HG02973 (cell line): ENCODE results near the gene CCDC142.

ENCODE experiments used
- ATAC-seq: cut with Tn5 transposase; IDR thresholded peaks from one replicate; pipeline ENCODE4 v1.9.1; 2021; ENCODE audit warnings: moderate library complexity; ENCODE audit not compliant: unreplicated experiment

Gene CCDC142, protein sequence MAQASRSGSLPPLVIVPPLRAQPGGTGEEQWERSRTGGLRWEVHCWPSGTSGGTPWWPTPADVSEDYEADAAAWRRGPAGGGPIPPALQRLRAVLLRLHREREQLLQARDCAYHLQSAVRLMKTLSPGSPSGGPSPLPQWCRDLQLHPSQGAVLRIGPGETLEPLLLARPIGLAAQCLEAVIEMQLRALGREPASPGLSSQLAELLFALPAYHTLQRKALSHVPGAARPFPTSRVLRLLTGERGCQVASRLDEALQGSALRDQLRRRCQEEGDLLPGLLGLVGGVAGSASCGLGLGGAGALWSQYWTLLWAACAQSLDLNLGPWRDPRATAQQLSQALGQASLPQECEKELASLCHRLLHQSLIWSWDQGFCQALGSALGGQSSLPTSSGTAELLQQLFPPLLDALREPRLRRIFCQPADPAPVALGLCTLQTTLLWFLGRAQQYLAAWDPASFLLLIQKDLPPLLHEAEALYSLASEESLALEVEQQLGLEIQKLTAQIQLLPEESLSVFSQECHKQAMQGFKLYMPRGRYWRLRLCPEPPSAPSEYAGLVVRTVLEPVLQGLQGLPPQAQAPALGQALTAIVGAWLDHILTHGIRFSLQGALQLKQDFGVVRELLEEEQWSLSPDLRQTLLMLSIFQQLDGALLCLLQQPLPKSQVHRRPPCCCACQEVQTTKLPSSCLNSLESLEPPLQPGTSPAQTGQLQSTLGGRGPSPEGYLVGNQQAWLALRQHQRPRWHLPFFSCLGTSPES

DNA sequence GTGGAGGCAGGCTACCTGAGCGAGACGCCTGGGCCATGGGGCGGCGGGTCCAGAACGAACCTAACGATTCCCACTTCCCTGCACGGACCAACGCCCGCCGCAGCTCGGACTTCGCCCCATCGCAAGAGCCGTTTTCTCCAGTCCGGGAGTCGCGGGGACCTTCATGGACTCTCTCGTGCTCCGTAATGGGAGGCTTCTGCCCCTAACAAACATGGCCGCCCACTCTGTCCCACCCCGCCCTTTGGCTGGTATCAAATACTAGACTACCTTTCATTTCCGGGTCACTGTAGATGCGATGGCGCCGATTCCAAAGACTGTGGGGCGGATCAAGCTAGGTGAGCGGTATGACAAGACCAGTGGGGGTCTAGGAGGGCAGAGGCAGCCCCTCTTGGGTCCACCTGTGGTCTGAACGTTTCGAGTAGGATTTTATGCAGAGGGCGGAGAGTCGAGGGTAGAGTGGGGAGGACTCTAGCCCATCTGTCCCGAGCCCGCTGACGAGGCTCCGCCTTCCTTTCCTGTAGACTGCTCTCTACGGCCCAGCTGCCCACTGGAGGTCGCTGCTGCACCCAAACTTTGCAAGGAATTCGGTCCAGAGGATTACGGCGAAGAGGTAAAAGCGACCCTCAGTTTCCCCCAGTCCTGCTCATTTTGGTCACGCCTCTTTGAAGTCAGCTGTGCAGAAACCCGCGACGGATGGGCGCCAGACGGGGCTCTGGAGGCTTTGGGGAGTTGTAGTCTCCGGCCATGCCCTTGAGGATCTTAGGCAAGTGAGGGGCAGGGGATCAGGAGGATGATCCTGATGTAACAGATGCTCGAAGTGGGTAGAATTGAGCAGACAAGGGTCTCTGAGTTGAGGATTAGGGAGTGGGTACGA, at the start of gene CCDC142, which contains the start of gene TTC31:
Gene CCDC142, minus strand, starts transcription at position 198 of the 874 bp plus-strand sequence. Its CDS starts 161 bp downstream, at position 37.
Gene TTC31, plus strand, starts transcription at position 281 of the 874 bp plus-strand sequence. Its CDS starts 15 bp downstream, at position 296.
- peak; percentile 84 for ATAC-seq

DNA sequence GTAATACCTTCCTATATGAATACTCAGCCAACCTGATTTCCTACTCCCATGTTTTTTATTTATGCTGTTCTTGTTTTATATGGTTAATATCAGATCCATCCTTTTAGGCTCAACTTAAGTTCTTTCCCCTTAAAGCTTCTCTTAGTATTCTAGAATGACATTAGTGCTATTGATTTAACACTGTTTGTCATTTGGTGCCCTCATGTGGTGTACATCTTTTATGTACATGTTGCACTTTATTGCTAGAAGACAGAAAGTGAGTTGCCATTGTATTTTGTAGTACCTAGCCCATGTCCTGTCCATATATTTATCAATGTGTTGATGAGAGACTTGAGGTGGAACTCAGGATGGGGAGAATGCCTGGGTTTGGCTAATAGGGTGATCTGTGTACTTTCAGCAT, 49.4 kb upstream of the CCDC142 start:
- no peak for ATAC-seq

DNA sequence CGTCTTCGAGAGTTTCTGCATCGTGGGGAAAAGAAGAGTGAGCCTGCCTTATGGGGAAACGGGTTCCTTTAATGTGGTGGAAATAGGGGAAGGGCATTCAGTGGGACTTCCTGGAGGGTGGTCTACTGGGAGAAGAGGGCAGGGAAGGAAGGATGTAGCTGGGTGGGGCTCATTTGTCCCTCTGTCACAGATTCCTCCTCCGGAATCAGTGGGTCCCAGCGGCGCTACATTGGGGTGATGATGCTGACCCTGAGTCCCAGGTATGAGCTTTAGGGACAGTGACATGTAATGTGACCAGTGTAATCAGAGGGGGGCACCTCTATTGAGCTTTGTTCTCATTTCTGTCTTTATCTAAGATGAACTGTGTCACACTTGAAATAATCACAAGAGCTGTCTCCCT, 48.9 kb upstream of the CCDC142 start:
- ATAC-seq = no peak

DNA sequence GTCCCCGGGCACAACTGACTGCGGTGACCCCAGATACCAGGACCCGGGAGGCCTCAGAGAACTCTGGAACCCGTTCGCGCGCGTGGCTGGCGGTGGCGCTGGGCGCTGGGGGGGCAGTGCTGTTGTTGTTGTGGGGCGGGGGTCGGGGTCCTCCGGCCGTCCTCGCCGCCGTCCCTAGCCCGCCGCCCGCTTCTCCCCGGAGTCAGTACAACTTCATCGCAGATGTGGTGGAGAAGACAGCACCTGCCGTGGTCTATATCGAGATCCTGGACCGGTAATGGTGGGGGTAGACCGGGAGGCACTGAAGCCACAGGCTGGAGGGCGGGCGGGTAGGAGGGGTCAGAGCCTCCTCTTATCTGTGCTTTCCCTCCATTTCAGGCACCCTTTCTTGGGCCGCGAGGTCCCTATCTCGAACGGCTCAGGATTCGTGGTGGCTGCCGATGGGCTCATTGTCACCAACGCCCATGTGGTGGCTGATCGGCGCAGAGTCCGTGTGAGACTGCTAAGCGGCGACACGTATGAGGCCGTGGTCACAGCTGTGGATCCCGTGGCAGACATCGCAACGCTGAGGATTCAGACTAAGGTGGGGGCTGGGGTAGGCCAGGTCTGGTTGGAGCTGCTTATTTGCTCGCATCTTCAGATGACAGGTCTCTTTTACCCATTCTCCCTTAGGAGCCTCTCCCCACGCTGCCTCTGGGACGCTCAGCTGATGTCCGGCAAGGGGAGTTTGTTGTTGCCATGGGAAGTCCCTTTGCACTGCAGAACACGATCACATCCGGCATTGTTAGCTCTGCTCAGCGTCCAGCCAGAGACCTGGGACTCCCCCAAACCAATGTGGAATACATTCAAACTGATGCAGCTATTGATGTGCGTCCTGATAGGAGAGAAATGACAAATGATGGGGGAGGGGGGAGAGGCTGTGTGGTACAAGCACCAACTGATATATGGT, 47.7 kb upstream of the CCDC142 start:
- ATAC-seq = peak; percentile 36

DNA sequence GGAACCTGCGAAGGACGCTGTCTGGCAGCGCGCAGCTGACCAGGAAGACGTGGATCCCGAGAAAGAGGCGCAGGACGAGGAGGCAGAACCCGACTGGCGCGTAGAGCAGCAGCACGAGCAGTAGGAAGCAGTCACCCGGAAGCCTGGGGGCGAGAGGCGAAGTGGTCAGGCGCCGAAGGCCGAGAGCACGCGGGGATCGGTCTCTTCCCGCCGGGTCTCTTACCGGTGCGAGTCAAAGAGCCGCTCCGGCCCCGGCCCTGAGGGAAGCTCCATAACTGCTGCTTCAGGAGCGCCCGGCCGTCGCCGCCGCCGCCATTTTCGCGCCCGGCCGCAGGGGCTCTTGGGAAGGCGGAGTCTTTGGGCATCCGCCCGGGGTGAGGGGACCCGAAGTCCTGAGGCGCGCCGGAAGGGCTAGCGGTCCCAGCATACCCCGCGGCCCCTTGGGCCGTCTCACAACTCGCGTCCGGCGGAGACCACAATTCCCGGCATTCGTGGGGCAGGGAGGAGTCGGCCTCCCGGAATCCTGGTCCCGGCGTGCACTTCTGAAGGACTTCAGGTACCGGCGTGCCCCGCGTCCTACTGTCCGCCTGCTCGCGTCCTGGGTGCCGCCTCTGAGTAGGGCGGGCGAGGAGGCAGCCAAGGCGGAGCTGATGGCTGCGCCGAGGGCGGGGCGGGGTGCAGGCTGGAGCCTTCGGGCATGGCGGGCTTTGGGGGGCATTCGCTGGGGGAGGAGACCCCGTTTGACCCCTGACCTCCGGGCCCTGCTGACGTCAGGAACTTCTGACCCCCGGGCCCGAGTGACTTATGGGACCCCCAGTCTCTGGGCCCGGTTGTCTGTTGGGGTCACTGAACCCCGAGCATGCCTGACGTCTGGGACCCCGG, 46.8 kb upstream of the CCDC142 start, which contains the start of the genes AUP1 and HTRA2:
Gene AUP1, minus strand, starts transcription at position 350 of the 882 bp plus-strand sequence. Its CDS starts 77 bp downstream, at position 273.
Gene HTRA2, plus strand, starts transcription at position 577 of the 882 bp plus-strand sequence. Its CDS starts 74 bp downstream, at position 651.
- peak; percentile 79 for ATAC-seq

DNA sequence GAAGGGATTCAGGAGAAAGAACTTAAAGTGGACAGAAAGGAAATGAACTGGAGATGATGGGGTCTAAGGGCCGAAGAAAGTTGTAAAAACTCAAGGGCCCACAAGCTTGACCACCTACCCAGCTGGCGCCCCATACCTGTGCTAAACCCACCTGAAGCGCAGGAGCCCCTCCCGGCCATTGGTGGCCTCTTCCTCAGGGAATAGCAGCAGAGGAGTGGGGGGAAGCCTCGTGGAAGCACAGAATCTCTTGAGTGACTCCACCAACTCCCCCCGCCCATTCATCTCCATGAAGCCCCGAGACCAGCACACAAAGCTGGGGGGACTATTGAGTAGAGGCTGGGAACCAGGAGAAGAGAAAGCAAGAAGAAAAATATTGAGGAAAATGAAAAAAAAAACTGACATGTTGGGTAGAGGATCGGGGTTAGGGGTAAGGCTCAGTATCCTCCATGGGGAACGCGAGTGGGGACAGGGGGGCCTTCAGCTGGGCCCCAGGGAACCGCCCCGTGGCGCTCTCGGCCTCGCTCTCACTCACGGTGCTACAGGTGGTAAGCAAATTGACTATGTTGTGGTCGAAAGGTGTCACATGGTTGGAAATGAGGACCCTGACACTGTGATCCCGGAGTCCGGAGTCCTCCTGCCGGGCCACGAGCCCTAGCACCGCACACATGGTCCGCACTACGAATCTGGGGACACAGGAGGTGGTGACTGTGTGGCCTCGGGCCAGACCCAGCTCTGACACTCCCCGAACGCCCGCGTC, 46.0 kb upstream of the CCDC142 start:
- ATAC-seq = peak; percentile 2

DNA sequence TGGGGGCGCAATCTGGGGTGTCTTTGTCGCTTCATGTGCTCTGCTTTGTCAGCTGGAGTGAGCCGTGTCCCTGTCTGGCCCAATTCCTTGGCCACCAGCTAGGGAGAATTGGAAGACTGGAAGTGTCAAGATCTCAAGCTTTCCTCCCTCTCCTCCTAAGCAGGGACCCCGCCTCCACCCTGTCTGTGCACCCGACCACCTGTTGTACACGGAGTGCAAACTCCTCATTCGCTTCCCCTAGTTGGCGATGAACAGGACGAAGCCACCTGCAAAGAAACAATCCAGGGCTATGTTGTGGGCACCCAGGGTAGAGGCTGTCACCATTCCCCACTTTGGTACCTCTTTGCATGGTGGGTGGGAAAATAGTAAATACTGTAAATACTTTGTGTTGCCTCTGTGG, 44.9 kb upstream of the CCDC142 start:
- ATAC-seq = no peak

DNA sequence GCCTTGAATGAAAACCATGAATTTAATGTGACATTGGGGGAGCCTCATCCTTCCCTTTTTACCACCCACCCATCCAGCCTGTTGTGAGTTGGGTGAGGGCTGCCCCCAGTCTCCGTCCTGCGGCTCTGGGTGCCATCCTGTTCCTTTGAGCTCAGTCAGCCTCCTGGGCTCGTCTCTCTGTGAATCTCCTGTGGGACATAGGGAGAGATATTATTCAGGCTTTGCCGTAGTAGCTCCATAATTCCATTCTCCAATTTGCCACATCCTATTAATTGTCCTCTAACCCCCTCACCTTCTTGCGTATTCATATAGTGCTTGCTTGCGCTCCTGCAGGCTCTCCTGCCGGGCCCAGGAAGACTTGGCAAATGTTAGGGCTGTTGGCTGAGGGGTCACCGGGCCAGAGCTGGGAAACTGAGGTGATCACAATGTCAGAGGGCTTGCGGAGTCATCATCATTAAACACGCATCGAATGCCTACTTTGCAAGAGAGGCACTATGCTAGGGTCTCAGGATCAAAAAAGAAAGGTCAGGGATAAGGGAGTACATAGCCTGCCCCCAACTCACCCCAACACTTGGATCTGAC, 43.9 kb upstream of the CCDC142 start:
- no peak for ATAC-seq

DNA sequence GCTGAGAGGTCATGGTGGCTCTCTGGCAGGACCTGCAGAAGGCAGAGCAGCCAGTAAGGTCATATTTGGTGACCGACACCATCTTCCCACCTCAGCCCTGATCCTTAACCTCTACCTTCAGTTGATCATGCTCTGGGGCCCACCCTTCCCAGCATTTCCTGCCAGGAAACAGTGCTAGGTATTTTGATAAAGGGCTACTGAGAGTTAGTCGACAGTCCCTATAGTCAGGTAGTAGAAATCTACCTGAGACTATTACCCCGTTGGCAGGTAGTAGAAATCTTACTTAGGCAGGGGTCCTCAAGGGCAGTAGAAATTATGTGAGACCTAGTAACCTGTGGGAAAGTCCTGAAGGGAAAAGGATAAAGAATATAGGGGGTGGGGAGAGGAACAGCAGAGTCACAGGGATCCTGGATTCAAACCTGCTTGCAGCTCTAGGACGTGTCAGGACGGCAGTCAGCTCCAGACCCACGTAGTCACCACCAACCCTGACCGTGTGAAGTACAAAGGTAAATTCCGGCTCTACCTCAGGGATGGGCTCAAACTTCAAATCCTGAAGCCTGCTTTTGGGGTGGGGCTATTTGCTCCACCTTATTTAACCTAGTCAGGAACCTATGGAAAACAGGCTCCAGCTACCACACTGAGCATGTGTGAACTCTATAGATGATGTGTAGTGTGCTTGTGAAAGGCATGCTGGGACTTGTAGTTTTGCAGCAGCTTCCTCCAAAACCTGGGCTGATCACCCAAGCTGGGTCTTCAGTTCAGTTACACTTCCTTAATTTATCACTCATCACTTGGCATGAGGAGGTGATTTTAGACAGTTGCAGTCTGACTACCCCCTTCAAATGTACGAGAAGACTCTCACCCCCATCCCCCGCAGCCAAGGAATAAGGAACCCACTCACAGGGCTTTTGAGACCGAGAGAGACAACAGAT, 43.2 kb upstream of the CCDC142 start, which contains the start of gene DQX1:
Gene DQX1, minus strand, starts transcription at position 515 of the 932 bp plus-strand sequence. Its CDS starts 502 bp downstream, at position 13.
- ATAC-seq = no peak

DNA sequence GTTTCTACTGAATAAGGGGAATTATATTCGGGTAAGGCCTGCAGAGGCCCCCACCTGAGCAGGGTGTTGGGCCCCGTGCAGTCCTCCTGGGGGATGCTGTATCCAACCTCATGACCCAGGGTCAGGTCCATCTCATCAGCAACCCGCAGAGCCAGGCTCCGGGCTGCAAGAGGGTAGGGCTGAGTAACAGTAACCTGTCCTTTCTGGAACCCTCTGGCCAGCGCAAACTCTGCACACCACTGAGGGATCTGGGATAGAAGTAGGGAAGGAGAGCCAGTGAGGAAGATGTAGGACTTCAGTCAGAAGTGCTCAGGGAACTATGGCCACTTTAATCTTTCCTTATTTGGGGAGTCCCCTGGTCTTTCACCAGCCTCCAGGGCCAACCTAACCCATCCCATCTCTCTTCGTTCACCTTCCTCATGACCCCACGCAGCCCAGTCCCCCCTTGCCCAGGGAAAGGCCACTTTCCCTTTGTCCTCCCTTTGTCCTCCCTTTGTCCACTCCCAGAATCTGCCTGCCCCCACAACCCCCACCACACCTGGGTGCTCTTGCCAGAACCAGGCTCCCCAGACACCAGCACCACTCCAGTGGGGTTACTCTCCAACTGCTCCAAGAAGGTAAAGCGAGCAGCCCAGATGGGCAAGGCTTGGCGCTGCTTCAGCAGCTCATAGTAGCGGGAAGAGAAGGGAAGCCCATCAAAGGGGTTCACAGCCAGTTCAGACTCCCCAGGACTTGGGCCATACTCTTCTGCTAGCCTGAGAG, 42.3 kb upstream of the CCDC142 start:
- ATAC-seq = no peak

DNA sequence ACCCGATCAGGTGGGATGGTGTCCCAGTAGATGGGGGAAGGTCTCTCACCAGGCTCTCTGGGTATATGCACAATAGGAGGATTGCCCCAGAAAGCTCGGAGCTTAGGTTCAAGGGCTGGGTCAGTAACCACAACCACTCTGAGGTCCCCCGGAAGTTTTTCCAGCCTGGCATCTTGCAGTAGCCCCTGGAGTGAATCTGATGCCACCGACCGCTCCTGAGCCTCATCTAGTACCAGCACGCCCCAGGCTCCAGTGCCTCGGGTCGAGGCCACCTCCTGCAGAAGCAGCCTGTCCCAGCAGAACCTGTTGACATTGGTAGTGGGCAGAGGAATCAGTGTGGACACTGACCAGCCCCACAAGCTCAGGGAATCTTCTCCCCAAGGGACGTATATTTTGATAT, 41.2 kb upstream of the CCDC142 start:
- no peak for ATAC-seq

DNA sequence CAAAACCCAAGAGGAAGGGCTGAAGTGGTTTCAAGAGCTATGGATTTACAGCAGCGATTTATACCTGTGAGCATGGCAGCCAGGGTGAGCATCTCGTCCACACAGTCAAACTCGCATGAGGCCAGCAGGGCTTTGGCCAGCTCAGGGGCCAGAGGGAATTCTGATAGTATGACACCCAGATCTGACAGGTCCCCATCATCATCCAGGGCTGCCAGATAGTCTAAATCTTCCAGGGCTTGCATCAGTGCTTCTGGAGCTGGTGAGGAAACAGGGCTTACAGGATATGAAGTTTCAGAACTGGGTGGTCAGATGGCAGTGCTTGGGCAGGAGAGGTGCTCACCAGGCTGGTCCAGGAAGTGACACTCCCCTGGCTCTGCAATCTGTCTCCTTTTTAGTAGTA, 39.7 kb upstream of the CCDC142 start:
- no peak for ATAC-seq

DNA sequence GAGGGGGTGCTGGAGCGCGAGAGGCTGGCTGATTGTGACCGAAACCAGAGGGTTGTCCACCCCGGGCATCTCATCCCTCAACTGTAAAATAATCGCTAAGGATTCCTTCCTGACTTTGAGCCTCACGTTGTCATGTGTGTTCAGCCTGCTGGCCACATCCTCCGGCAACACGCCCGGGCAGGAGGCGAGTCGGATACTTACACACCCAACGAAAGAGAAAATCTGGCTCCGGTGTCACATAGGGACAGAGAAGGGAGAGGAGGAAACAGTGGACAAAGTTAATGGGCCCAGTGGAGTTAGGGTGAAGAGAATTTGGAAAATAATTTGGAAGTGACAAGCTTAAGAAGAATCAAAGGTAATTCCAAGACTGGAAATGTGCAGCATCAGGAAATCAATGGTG, 33.9 kb upstream of the CCDC142 start:
- ATAC-seq = no peak

DNA sequence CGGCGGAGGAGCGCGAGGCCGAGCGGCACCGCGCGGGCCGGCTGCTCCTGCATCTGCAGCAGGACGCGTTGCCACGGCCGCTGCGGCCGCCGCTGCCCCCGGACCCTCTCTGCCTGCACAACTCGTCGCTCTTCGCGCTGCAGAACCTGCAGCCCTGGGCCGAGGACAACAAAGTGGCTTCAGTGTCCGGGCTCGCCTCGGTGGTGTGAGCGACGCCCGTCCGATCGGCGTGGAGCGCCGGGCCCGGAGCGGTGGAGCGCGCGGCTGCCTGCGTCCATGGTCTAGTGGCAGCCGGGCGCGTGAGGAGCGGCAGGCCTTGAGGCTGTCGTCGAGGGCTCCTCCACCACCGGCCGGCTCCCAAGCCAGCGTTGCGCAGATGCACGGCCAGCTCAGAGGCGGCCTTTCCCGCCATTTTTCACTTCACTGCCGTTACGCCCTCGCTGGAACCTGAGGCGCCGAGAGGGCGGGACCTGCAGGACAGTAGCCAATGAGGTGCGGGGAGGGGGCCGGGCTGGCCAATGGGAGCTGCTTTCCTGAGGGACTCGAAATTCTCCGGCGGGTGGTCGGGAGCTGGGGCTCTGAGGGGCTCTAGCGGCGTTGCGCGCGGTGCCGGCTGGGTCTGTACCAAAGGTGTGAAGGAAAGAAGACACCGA, 33.3 kb upstream of the CCDC142 start:
- ATAC-seq = no peak
